Activated naive CD4-positive, alpha-beta T cell (primary cell): ENCODE results near the gene ASTN2.
"Not testable (repeated sequence)": the region's sequence is repeated elsewhere in the genome, so short reads cannot be mapped to it uniquely, and the experiment has no call there.

Source experiments
- DNase-seq, 4 experiments: peaks; one replicate each; lab custom pipeline; 2025; lab: John Stamatoyannopoulos, UW

Gene ASTN2

GRCh38 chr9:116924462-116925110 is 490.3 kb downstream of the ASTN2 start:
- no peak for DNase-seq

- not testable (repeated sequence) for DNase-seq
Observed at GRCh38 chr9:116917895-116918508, 496.9 kb downstream of the ASTN2 start.

GRCh38 chr9:116913536-116913935 is 501.3 kb downstream of the ASTN2 start:
- DNase-seq = no peak

- DNase-seq = no peak
Observed at GRCh38 chr9:116910201-116910600, 504.7 kb downstream of the ASTN2 start.

GRCh38 chr9:116907989-116908388 is 506.9 kb downstream of the ASTN2 start:
- no peak for DNase-seq

- DNase-seq = no peak
Observed at GRCh38 chr9:116905171-116905588, 509.7 kb downstream of the ASTN2 start.

- no peak for DNase-seq
Observed at GRCh38 chr9:116904165-116904564, 510.7 kb downstream of the ASTN2 start.

GRCh38 chr9:116901260-116901659 is 513.6 kb downstream of the ASTN2 start:
- DNase-seq = no peak

GRCh38 chr9:116900543-116900942 is 514.3 kb downstream of the ASTN2 start:
- no peak for DNase-seq

- DNase-seq = no peak
Observed at GRCh38 chr9:116900007-116900367, 514.9 kb downstream of the ASTN2 start.

- no peak for DNase-seq
Observed at GRCh38 chr9:116899337-116900006, 515.4 kb downstream of the ASTN2 start.

GRCh38 chr9:116898131-116898530 is 516.7 kb downstream of the ASTN2 start:
- DNase-seq = not testable (repeated sequence)

GRCh38 chr9:116897201-116897600 is 517.7 kb downstream of the ASTN2 start:
- no peak for DNase-seq

GRCh38 chr9:116895961-116896360 is 518.9 kb downstream of the ASTN2 start:
- DNase-seq = no peak

GRCh38 chr9:116891424-116891823 is 523.4 kb downstream of the ASTN2 start:
- no peak for DNase-seq

GRCh38 chr9:116888476-116888875 is 526.4 kb downstream of the ASTN2 start:
- DNase-seq = not testable (repeated sequence)

GRCh38 chr9:116888066-116888465 is 526.8 kb downstream of the ASTN2 start:
- no peak for DNase-seq

GRCh38 chr9:116883676-116884075 is 531.2 kb downstream of the ASTN2 start:
- DNase-seq = no peak

- no peak for DNase-seq
Observed at GRCh38 chr9:116877072-116877471, 537.8 kb downstream of the ASTN2 start.

GRCh38 chr9:116875576-116875975 is 539.3 kb downstream of the ASTN2 start:
- no peak for DNase-seq

GRCh38 chr9:116873937-116874914 is 540.6 kb downstream of the ASTN2 start:
- no peak for DNase-seq

- no peak for DNase-seq
Observed at GRCh38 chr9:116873491-116873890, 541.4 kb downstream of the ASTN2 start.
